A549 (cell line): Measurements from ENCODE around the gene KLF5. TPM values are rescaled to one million over a fixed set of nuclear protein-coding genes. Genes with fewer than 3 reads are reported as not detected.
A peak's percentile ranks its signal among the peaks of the same experiment; 100 is the strongest.

Experiments used
- ATAC-seq, 2 experiments: fragments of 200-7000 bp in 1 of 2; fragments of >200 bp in 1 of 2; cut with Nextera tagmentation in 1 of 2; cut with Tn5 transposase in 1 of 2; 3 replicates each; pipeline versions ENCODE4 v1.8.0 to v1.9.1; 2018 to 2020; ENCODE audit warnings: mild to moderate bottlenecking in 1 of 2, moderate library complexity in 1 of 2
- CTCF ChIA-PET: fragments of 300-600 bp; sonication (Branson Sonifier 250); formaldehyde crosslinking; extraction: SDS; loops from one replicate; lab custom pipeline; 2021; ENCODE audit warnings: antibody characterized with exemption, inconsistent platforms; lab: Yijun Ruan, JAX
- POLR2A ChIA-PET: fragments of 350-600 bp; formaldehyde crosslinking; extraction: SDS; loops from one replicate; lab custom pipeline; 2021; ENCODE audit warnings: antibody characterized with exemption, inconsistent platforms; lab: Yijun Ruan, JAX
- DNase-seq, 2 experiments: peaks; one replicate each; pipeline versions ENCODE4 v3.0.0 to v3.0.0-alpha.2; 2011 to 2016; ENCODE audit warnings: low read depth in 1 of 2, low spot score in 1 of 2
- FAIRE-seq: peaks from 2 replicates; lab custom pipeline; 2011; peaks lifted over from hg19 to GRCh38; lab: Jason Lieb, UNC
- H3K27ac ChIP-seq, 2 experiments: fragments of >200 bp; sonication (Bioruptor Twin); formaldehyde crosslinking; 3 replicates each; pipeline ENCODE4 v1.5.1; 2016 to 2017
- H3K4me1 ChIP-seq: fragments of >200 bp; sonication (Bioruptor Twin); formaldehyde crosslinking; 3 replicates; pipeline ENCODE4 v1.6.1; 2016
- H3K4me2 ChIP-seq: fragments of >200 bp; sonication (Bioruptor Twin); formaldehyde crosslinking; 3 replicates; pipeline ENCODE4 v1.6.1; 2016
- H3K4me3 ChIP-seq: fragments of >200 bp; sonication (Bioruptor Twin); formaldehyde crosslinking; 3 replicates; pipeline ENCODE4 v1.5.1; 2016
- H3K9me3 ChIP-seq: fragments of >200 bp; sonication (Bioruptor Twin); formaldehyde crosslinking; 3 replicates; pipeline ENCODE4 v1.6.1; 2016
- CEBPB ChIP-seq, 2 experiments: fragments of >200 bp in 1 of 2; sonication (Bioruptor Twin) in 1 of 2; formaldehyde crosslinking in 1 of 2; IDR thresholded peaks; 2 replicates each; pipeline ENCODE4 v1.6.1; 2012 to 2016
- CTCF ChIP-seq: fragments of >200 bp; sonication (Bioruptor Twin); formaldehyde crosslinking; IDR thresholded peaks from 3 replicates; pipeline ENCODE4 v1.5.1; 2016
- E2F6 ChIP-seq: IDR thresholded peaks from 2 replicates; pipeline ENCODE4 v1.6.1; 2012; ENCODE audit warnings: low read depth, borderline replicate concordance
- EHF ChIP-seq: fragments of 250-450 bp; sonication (Bioruptor Pico); IDR thresholded peaks from 2 replicates; pipeline ENCODE4 v1.5.0; 2020; ENCODE audit warnings: mild to moderate bottlenecking
- EHMT2 ChIP-seq: fragments of 200-600 bp; sonication (generic); IDR thresholded peaks from 2 replicates; pipeline ENCODE4 v1.6.1; 2016; ENCODE audit warnings: antibody characterized with exemption, low read depth, mild to moderate bottlenecking, moderate library complexity
- ESRRA ChIP-seq: fragments of 150-350 bp; IDR thresholded peaks from 2 replicates; pipeline ENCODE4 v1.6.1; 2014; ENCODE audit warnings: mild to moderate bottlenecking, low read length, borderline replicate concordance
- FOSL2 ChIP-seq, 2 experiments: fragments of 450-650 bp in 1 of 2; fragments of >200 bp in 1 of 2; sonication (Bioruptor Twin) in 1 of 2; formaldehyde crosslinking; IDR thresholded peaks; 2 replicates each; pipeline versions ENCODE4 v1.5.0 to v1.6.1; 2016 to 2020; ENCODE audit warnings: mild to moderate bottlenecking in 1 of 2, moderate library complexity in 1 of 2
- GATA3 ChIP-seq: IDR thresholded peaks from 2 replicates; pipeline ENCODE4 v1.6.1; 2012; ENCODE audit warnings: borderline replicate concordance
- HES2 ChIP-seq: fragments of >200 bp; sonication (Bioruptor Twin); formaldehyde crosslinking; IDR thresholded peaks from 2 replicates; pipeline ENCODE4 v1.6.1; 2016
- HEYL ChIP-seq: fragments of 250-450 bp; sonication (Bioruptor Pico); IDR thresholded peaks from 2 replicates; pipeline ENCODE4 v1.8.0; 2021; ENCODE audit warnings: mild to moderate bottlenecking, moderate library complexity
- HOXA7 ChIP-seq: fragments of 250-450 bp; sonication (Bioruptor Pico); IDR thresholded peaks from 2 replicates; pipeline ENCODE4 v1.5.0; 2020; ENCODE audit warnings: mild to moderate bottlenecking, moderate library complexity
- JUN ChIP-seq, 2 experiments: fragments of >200 bp; sonication (Bioruptor Twin); formaldehyde crosslinking; IDR thresholded peaks; 2 replicates in 1 of 2; 3 replicates in 1 of 2; pipeline ENCODE4 v1.6.1; 2016 to 2017
- KDM1A ChIP-seq: fragments of 200-600 bp; sonication (generic); IDR thresholded peaks from 2 replicates; pipeline ENCODE4 v1.6.1; 2016; ENCODE audit warnings: low read depth, mild to moderate bottlenecking
- MAFK ChIP-seq: fragments of 450-650 bp; IDR thresholded peaks from 2 replicates; pipeline ENCODE4 v1.6.1; 2014; ENCODE audit not compliant: partially characterized antibody
- MAX ChIP-seq: IDR thresholded peaks from 2 replicates; pipeline ENCODE4 v1.6.1; 2012
- NR3C1 ChIP-seq: fragments of >200 bp; sonication (Bioruptor Twin); formaldehyde crosslinking; IDR thresholded peaks from 3 replicates; pipeline ENCODE4 v1.6.1; 2017
- PBX3 ChIP-seq: IDR thresholded peaks from 2 replicates; pipeline ENCODE4 v1.6.1; 2012
- PHF8 ChIP-seq: fragments of 200-600 bp; sonication (generic); IDR thresholded peaks from 2 replicates; pipeline ENCODE4 v1.6.1; 2016; ENCODE audit warnings: low read depth, mild to moderate bottlenecking, antibody characterized with exemption, moderate library complexity, borderline replicate concordance
- POLR2AphosphoS2 ChIP-seq: conservative IDR thresholded peaks from 2 replicates; pipeline ENCODE4 v1.6.1; 2012; ENCODE audit warnings: low read length, improper control_type of control experiment, inconsistent platforms
- RAD21 ChIP-seq, 2 experiments: fragments of >200 bp in 1 of 2; sonication (Bioruptor Twin) in 1 of 2; formaldehyde crosslinking in 1 of 2; IDR thresholded peaks in 1 of 2; conservative IDR thresholded peaks in 1 of 2; 2 replicates in 1 of 2; 3 replicates in 1 of 2; pipeline ENCODE4 v1.6.1; 2012 to 2018; ENCODE audit warnings: inconsistent platforms in 1 of 2
- RARB ChIP-seq: fragments of 250-450 bp; sonication (Bioruptor Pico); IDR thresholded peaks from 2 replicates; pipeline ENCODE4 v1.8.0; 2021; ENCODE audit warnings: mild to moderate bottlenecking, moderate library complexity
- RCOR1 ChIP-seq: fragments of 150-350 bp; IDR thresholded peaks from 2 replicates; pipeline ENCODE4 v1.6.1; 2014; ENCODE audit warnings: antibody characterized with exemption, low read length, low read depth
- TFCP2L1 ChIP-seq: fragments of 250-450 bp; sonication (Bioruptor Pico); IDR thresholded peaks from 2 replicates; pipeline ENCODE4 v1.5.0; 2021; ENCODE audit warnings: mild to moderate bottlenecking
- ZFP36 ChIP-seq: fragments of 450-650 bp; IDR thresholded peaks from 2 replicates; pipeline ENCODE4 v1.6.1; 2014; ENCODE audit warnings: borderline replicate concordance; ENCODE audit not compliant: partially characterized antibody
- ZNF302 ChIP-seq: fragments of 250-450 bp; sonication (Bioruptor Pico); IDR thresholded peaks from 2 replicates; pipeline ENCODE4 v1.9.0; 2021; ENCODE audit warnings: inconsistent platforms, mild to moderate bottlenecking, moderate library complexity
- ZSCAN20 ChIP-seq: fragments of 250-450 bp; sonication (Bioruptor Pico); IDR thresholded peaks from 2 replicates; pipeline ENCODE4 v1.8.0; 2022; ENCODE audit warnings: mild to moderate bottlenecking, moderate library complexity
- WGBS: methylation state at CpG from one replicate; pipeline ENCODE4 v1.1.6; 2017; ENCODE audit errors: missing lambda C conversion rate; 5-methylcytosine and 5-hydroxymethylcytosine counted together
- polyA plus RNA-seq, 4 experiments: library from polyadenylated mRNA; depleted of rRNA in 3 of 4; stranded (reverse); fragments of >200 nt; fragmentation: RNase III in 1 of 4; extraction: RNeasy Plus Mini Kit Qiagen cat#74134 plus additional on column Dnase treatment in 1 of 4; gene quantifications; 2 replicates in 3 of 4; 3 replicates in 1 of 4; pipeline ENCODE4 v1.2.3, GENCODE V29; 2011 to 2017

The KLF5 gene
- polyA plus RNA-seq, 2 of the 4 experiments (the other 2 are of a cell fraction), result 48.7 to 83.5 TPM

- 0 out of 3 replicates have a peak overlapping the region, but pooled peaks have one; percentile 5 for H3K4me2 ChIP-seq
- no peak for DNase-seq
- TF ChIP-seq RARB (CRISPR knock-in tag), result no peak
- no peak for TF ChIP-seq ZSCAN20
- no peak for TF ChIP-seq MAX
- no peak for TF ChIP-seq EHF
- TF ChIP-seq HES2, result no peak
- TF ChIP-seq ZFP36, result no peak
- TF ChIP-seq PBX3, result no peak
- TF ChIP-seq RCOR1, result no peak
- no peak for TF ChIP-seq CEBPB (IDR thresholded peaks at IDR 0.05)
- no peak for TF ChIP-seq MAFK
- no peak for TF ChIP-seq E2F6
- TF ChIP-seq FOSL2 (IDR thresholded peaks at IDR 0.05), result no peak
- TF ChIP-seq FOSL2 (CRISPR knock-in tag; IDR thresholded peaks at IDR 0.05), result no peak
- TF ChIP-seq, all 56 proteins: peak for 0
- H3K4me3 ChIP-seq, result no peak overlapping the region
- ChIA-PET POLR2A (no interaction called here), CTCF (no interaction called here)
- H3K4me1 ChIP-seq, result peaks cover 14% of the 10 kb centered on the region
- no peak for ATAC-seq
- H3K9me3 ChIP-seq, result no peaks in the 10 kb centered on the region
- H3K27ac ChIP-seq, result no peak overlapping the region
- FAIRE-seq, result no peak
- 78% methylated on average over 10 of the region's 10 CpGs for WGBS
These were observed 47.8 kb downstream of the KLF5 start for GRCh38 chr13:73106513-73107178.

GRCh38 chr13:73107481-73107880, 48.7 kb downstream of the KLF5 start:
- no peak overlapping the region for H3K27ac ChIP-seq
- peaks cover 14% of the 10 kb centered on the region for H3K4me1 ChIP-seq
- no peak overlapping the region for H3K4me3 ChIP-seq
- POLR2A ChIA-PET, result no interaction called here
- FAIRE-seq (no peak), DNase-seq (no peak), ATAC-seq (no peak)
- TF ChIP-seq CTCF (no peak), E2F6 (no peak), RAD21 (conservative IDR thresholded peaks at IDR 0.05 in 1 of 2, IDR thresholded peaks at IDR 0.05 in 1 of 2) (no peak), POLR2AphosphoS2 (no peak), TFCP2L1 (CRISPR knock-in tag) (no peak), EHMT2 (no peak), PHF8 (no peak), JUN (IDR thresholded peaks at IDR 0.05) (no peak), KDM1A (no peak), GATA3 (no peak), HOXA7 (CRISPR knock-in tag) (no peak), ESRRA (no peak), ZNF302 (CRISPR knock-in tag) (no peak), NR3C1 (no peak), HEYL (no peak)
- no peak overlapping the region for H3K4me2 ChIP-seq
- WGBS, result 94% methylated on average over 3 of the region's 3 CpGs
- CTCF ChIA-PET, result no interaction called here
- H3K9me3 ChIP-seq, result no peaks in the 10 kb centered on the region
